Measurements from ENCODE around the gene TMEM163.

The TMEM163 gene

GRCh38 chr2:134459706-134460406 lies 258.9 kb downstream of the TMEM163 start:
- H3K4me1 ChIP-seq (ENCODE audit: control insufficient read depth, insufficient read depth, low read length), result no peaks in the 10 kb centered on the region
- H3K9me3 ChIP-seq (ENCODE audit: control insufficient read depth, insufficient read depth, low read depth, low read length), result no peaks in the 10 kb centered on the region
- ChIA-PET CTCF (interaction anchor here (0.9 to 2.0 kb wide), 5 partner anchors 8 to 573 kb away, joined by 3 to 19 read pairs (median 3); no protein-coding TSS in a partner anchor), POLR2A (interaction anchor here (0.7 kb wide), 1 partner anchor 11 kb away, joined by 4 read pairs; no protein-coding TSS in a partner anchor)
- no peak for TF ChIP-seq ZBTB44 (tag by site-specific recombination; IDR thresholded peaks at IDR 0.05)
- TF ChIP-seq ZNF155 (tag by site-specific recombination; IDR thresholded peaks at IDR 0.05), result no peak
- no peak for TF ChIP-seq SCRT2 (tag by site-specific recombination; IDR thresholded peaks at IDR 0.05)
- TF ChIP-seq ZNF416 (tag by site-specific recombination; IDR thresholded peaks at IDR 0.05), result no peak
- no peak for TF ChIP-seq ZNF292 (tag by site-specific recombination; IDR thresholded peaks at IDR 0.05; ENCODE audit: borderline replicate concordance, low read depth)
- TF ChIP-seq ZBTB21 (tag by site-specific recombination; IDR thresholded peaks at IDR 0.05), result no peak
- TF ChIP-seq ZNF518A (tag by site-specific recombination; conservative IDR thresholded peaks at IDR 0.05; ENCODE audit: low read depth), result no peak
- no peak for TF ChIP-seq ZSCAN18 (tag by site-specific recombination; IDR thresholded peaks at IDR 0.05)
- no peak for TF ChIP-seq ZNF670 (tag by site-specific recombination; IDR thresholded peaks at IDR 0.05; ENCODE audit: low read depth)
- no peak for TF ChIP-seq CTCF (tag by site-specific recombination; IDR thresholded peaks at IDR 0.05)
- no peak overlapping the region for H3K4me3 ChIP-seq (ENCODE audit: low read depth, low read length)
- H3K36me3 ChIP-seq (ENCODE audit: control insufficient read depth in 2 of 2, insufficient read depth in 1 of 2, low read length in 2 of 2), result peaks cover 0 to 20% of the 10 kb centered on the region in 2 experiments; a peak in 1 of 3 replicates
- no peak overlapping the region for H3K27ac ChIP-seq (ENCODE audit: extremely low read depth, low read depth, low read length)

GRCh38 chr2:134458950-134459349 lies 259.9 kb downstream of the TMEM163 start:
- Histone ChIP-seq H3K27ac (ENCODE audit: extremely low read depth, low read depth, low read length) (no peak overlapping the region), H3K9me3 (ENCODE audit: control insufficient read depth, insufficient read depth, low read depth, low read length) (no peaks in the 10 kb centered on the region), H3K36me3 (ENCODE audit: control insufficient read depth in 2 of 2, insufficient read depth in 1 of 2, low read length in 2 of 2) (peaks cover 0 to 24% of the 10 kb centered on the region in 2 experiments; a peak in 1 of 3 replicates), H3K4me1 (ENCODE audit: control insufficient read depth, insufficient read depth, low read length) (no peaks in the 10 kb centered on the region), H3K4me3 (ENCODE audit: low read depth, low read length) (no peak overlapping the region)
- POLR2A ChIA-PET, result no interaction called here
- CTCF ChIA-PET, result interaction anchor here (0.6 kb wide), 2 partner anchors 429 to 440 kb away, joined by 3 read pairs; no protein-coding TSS in a partner anchor
- TF ChIP-seq ZNF248 (tag by site-specific recombination; IDR thresholded peaks at IDR 0.05) (no peak), ZNF394 (tag by site-specific recombination; IDR thresholded peaks at IDR 0.05; ENCODE audit: borderline replicate concordance) (no peak), ZNF449 (tag by site-specific recombination; IDR thresholded peaks at IDR 0.05) (no peak), ZNF114 (tag by site-specific recombination; IDR thresholded peaks at IDR 0.05) (no peak), ZFP3 (tag by site-specific recombination; IDR thresholded peaks at IDR 0.05; ENCODE audit: low read depth) (no peak), ZNF518A (tag by site-specific recombination; conservative IDR thresholded peaks at IDR 0.05; ENCODE audit: low read depth) (no peak), ZNF701 (tag by site-specific recombination; IDR thresholded peaks at IDR 0.05) (no peak)
